GM19468 (cell line): ENCODE measurements around the gene NEUROG3.

Experiments
- ATAC-seq: cut with Tn5 transposase; IDR thresholded peaks from one replicate; pipeline ENCODE4 v1.9.1; 2021; ENCODE audit warnings: mild to moderate bottlenecking, moderate library complexity, moderate number of reproducible peaks; ENCODE audit not compliant: unreplicated experiment; ENCODE audit errors: extremely low read depth

The NEUROG3 gene

GRCh38 chr10:69573056-69573806 lies at the start of gene NEUROG3:
NEUROG3 (minus strand) TSS chr10:69573422; CDS start chr10:69573043, 379 bp downstream.
- ATAC-seq = no peak

GRCh38 chr10:69620625-69621024 lies 47.4 kb upstream of the NEUROG3 start:
- ATAC-seq = no peak

DNA sequence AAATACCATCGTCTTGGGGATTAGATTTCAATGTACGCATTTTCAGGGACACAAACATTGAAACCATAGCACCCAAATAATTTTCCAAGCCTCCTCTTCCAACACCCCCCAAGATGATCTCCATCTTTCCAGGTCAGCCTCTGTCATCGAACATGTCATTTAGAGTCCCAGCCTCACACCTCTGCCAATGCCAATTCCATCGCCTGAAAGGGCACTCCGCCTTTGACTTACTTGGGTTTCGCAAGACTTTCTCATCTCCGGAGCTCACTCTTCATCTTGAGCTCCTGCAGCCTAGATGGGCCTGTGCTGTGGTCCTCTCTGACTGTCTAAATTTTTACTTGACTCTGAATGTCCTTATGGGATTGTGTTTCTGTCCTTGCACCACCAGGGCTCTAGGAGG lies 46.4 kb upstream of the NEUROG3 start:
- no peak for ATAC-seq

DNA sequence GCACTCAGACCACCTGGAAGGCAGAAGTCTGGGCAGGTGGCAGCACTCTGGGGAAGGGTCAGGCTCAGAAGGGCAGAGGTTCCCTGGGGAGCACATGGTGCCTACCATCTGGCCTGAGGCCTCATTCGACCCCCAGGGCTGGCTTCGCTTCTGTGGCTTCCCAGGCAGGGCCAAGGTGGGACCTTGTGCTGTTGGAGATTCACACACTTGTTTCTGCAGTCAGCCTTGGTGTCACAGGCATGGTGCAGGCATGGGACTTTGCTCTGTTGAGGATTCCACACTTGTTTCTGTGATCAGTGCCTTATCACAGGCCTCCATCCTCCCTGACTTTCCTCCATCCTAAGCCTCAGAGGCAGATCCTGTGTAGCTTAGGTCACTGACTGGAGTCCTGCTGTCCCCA lies 45.5 kb upstream of the NEUROG3 start:
- ATAC-seq = no peak

DNA sequence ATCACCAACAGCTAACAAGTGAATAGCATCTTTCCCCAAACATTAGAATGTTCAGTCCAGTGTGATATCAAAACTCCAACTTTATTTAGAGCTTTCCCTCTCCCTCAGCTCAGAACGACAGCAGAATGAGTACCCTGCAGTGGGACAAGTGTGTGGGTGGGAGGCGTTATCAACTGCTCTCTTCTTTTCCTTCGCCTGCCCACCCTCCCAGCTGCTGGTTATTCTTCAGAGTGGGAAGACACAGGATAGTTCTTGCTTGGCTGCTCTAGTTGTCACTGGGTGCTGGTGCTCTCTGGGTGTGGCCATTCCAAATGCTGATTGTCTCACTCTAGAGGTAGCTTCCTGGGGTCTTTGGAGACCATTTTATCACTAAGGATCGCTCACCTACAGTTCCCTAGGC lies 43.1 kb upstream of the NEUROG3 start:
- ATAC-seq = no peak

GRCh38 chr10:69614130-69614529 lies 40.9 kb upstream of the NEUROG3 start:
- ATAC-seq = no peak

DNA sequence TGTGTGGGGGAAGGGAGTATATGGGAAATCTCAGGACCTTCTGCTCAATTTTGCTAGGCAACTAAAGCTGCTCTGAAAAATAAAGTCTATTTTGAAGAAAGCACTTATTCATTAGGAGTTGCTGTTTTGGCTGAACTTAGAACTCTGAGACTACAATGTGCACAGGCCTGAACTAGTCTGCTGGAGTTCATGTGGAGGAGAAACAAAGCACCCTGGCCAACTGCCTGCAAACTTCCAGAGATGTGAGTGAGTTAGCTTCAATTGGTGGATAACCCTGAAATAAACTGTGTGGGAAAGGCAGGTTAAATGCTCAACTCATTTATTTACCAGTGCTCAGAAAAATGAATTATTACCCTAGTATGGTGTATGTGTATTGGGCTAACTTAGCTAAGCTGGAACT lies 39.5 kb upstream of the NEUROG3 start:
- no peak for ATAC-seq

- ATAC-seq = no peak
These were observed 35.9 kb upstream of the NEUROG3 start for GRCh38 chr10:69609077-69609476.

GRCh38 chr10:69600761-69601330 lies 27.6 kb upstream of the NEUROG3 start:
- no peak for ATAC-seq

DNA sequence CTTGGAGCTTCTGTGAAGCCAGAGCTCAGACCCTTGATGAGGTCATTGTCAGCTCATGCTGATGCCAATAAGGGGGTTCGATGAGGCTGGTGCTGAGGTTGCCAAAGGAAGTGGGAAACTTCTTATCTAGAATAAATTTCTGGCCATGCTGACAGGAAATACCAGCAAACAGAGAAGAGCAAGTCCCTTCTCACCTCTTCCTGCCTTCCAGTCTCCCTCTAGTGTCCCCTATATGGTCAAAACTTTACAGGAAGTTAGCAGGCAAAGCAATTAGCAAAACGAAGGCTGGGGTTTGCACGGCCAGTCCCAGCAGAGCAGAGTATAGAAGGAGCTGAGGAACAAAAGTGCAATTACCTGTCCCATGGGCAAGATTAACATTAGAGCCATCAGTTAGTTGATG lies 15.1 kb upstream of the NEUROG3 start:
- ATAC-seq = no peak

- ATAC-seq = no peak
These were observed 11.4 kb upstream of the NEUROG3 start for GRCh38 chr10:69584624-69585023.

DNA sequence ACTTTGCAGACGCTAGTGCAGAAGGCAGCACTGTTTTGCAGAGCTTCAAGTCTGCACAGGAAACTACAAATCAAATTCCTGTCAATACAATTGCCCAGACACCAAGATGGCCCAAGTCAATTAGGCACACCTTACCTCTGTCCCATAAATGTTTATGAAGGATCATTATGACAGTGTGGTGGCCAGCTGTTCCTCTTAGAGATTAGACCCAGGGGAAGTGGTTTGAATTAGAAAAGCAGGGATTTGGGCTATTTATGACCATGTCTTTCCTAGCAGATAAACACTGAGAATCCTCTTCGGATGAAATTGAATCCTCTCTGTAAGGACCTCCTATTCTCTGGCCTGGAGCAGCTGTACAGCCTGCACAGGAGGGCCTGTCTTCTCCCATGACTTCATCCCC lies 9.9 kb upstream of the NEUROG3 start:
- no peak for ATAC-seq

DNA sequence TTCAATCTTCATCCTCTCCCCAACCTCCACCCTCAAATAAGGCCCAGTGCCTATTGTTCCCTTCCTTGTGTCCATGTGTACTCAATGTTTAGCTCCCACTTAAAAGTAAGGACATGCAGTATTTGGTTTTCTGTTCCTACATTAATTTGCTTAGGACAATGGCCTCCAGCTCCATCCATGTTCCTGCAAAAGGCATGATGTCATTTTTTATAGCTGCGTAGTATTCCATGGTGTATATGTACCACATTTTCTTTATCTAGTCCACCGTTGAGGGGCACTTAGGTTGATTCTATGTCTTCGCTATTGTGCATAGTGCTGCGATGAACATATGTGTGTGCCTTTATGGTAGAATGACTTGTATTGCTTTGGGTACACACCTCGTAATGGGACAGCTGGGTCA lies 7.2 kb upstream of the NEUROG3 start:
- no peak for ATAC-seq

- ATAC-seq = no peak
These were observed 6.3 kb upstream of the NEUROG3 start for GRCh38 chr10:69579464-69580060.

DNA sequence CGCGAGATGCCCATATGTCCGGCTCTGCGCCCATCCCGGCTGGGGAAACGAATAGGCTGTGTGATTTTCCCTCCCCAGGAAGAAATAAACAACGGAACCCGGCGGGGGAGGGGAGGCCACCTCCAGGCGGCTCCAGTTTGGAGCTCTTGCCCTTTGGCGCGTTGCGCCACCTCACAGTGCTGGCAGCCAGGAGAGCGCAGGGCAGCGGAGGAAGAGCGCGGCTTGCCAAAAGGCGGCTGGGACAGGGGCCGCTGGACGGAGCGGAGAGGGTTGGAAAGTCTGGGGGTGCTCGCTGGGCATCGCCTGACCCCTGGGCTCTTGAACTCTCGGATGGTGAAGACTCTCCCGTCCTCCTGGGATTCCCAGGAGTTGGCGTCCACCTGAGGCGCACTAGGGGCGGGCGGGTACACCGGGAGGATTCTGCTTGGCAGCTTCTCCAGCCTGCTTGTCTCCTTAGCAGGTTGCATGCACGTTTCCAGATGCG lies 5.3 kb upstream of the NEUROG3 start:
- no peak for ATAC-seq

- ATAC-seq = no peak
These were observed 4.3 kb upstream of the NEUROG3 start for GRCh38 chr10:69577268-69578232.

DNA sequence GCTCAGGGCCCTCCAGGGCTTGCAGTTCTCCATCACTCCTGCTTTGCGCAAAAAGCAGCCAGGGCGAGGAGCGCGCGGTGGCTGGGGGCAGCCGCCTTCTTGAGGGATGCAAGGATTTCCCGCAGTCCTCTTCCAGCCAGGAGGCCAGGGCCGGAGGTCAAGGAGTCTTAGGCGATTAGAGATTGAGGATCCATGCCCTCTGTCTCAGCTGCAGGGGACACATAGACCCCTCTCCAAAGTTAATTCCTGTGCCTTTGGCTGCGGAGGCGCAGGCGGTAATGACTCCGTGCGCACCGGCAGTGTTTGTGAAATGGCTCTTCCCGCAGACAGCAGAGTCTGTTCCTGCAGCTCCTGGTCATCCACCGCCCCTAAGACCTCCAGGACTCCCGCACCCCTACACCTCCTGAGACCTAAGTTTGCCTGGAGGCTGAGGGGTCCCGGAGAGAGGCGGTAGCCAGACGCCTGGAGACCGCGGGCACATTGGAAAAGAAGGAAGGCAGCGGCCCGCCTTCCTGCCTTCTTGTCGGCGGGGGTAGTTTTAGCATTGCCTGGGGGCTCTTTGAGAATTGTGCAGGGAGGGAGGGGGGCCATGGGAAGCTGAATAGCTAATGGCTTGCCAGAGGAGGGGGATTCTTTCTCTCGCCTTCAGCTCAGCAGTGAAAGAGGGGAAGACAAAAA lies 3.3 kb upstream of the NEUROG3 start:
- no peak for ATAC-seq

GRCh38 chr10:69575164-69575722 lies 2.0 kb upstream of the NEUROG3 start:
- ATAC-seq = no peak

DNA sequence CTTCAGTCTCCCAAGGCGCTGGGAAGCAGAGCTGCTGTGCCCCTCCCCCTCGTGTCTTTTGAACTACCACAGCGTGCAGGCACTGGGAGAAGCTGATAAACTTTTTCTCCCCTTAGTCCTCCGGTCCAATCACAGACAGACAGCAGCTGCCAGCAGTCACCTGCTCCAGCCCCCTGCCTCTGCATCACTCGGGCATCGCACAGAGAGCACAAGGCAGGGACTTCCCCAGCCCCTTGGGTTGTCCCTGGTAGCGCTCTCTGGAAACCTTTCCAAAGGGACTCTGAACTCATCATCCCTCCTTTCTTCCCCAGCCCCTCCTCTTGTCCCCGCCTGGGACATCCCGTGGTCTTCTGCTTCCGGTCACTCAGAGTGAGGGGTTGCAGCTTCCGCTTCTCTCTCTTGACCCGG lies 1.4 kb upstream of the NEUROG3 start:
- no peak for ATAC-seq
